B cell (primary cell): ENCODE measurements around the gene MAP10. TPM values are rescaled to one million over a fixed set of nuclear protein-coding genes. Genes with fewer than 3 reads are reported as not detected.

Experiments
- ATAC-seq: fragments of 200-7000 bp; cut with Tn5 transposase; one replicate; pipeline ENCODE4 v1.10.0; 2021; ENCODE audit warnings: low read depth, mild to moderate bottlenecking, moderate number of reproducible peaks, moderate library complexity
- CTCF ChIA-PET: fragments of 350-600 bp; sonication (Branson Sonifier 250); formaldehyde crosslinking; loops from one replicate; lab custom pipeline; 2021; ENCODE audit warnings: antibody characterized with exemption, inconsistent platforms; lab: Charles Lee
- POLR2A ChIA-PET: fragments of 350-600 bp; sonication (Branson Sonifier 250); formaldehyde crosslinking; loops from one replicate; lab custom pipeline; 2021; ENCODE audit warnings: antibody characterized with exemption; lab: Charles Lee
- DNase-seq: peaks from one replicate; pipeline ENCODE4 v3.0.0; 2013
- H2AFZ ChIP-seq: 2 replicates; pipeline ENCODE4 v1.6.1; 2012; ENCODE audit warnings: mild to moderate bottlenecking, low read depth, low read length; ENCODE audit not compliant: insufficient read depth, poor library complexity, severe bottlenecking
- H3K27ac ChIP-seq, 2 donors: 1 replicate in 1 of 2; 2 replicates in 1 of 2; pipeline ENCODE4 v1.5.1; 2012 to 2013; ENCODE audit warnings: low read length in 2 of 2, mild to moderate bottlenecking in 2 of 2, moderate library complexity in 1 of 2
- H3K27me3 ChIP-seq, 4 experiments: fragments of 200-600 bp in 1 of 4; sonication (generic) in 1 of 4; replicated peaks in 1 of 4; 1 replicate in 2 of 4; 2 replicates in 2 of 4; pipeline versions ENCODE4 v1.6.1 to v1.7.0; 2013 to 2016; ENCODE audit warnings: low read length in 3 of 4, mild to moderate bottlenecking in 2 of 4, mixed read lengths in 1 of 4, moderate library complexity in 1 of 4; ENCODE audit not compliant: insufficient read depth in 4 of 4, control insufficient read depth in 3 of 4; ENCODE audit errors: control extremely low read depth in 1 of 4
- H3K36me3 ChIP-seq, 2 experiments: replicated peaks in 1 of 2; 1 replicate in 1 of 2; 2 replicates in 1 of 2; pipeline versions ENCODE4 v1.6.1 to v1.7.1; 2013; ENCODE audit warnings: low read length in 1 of 2; ENCODE audit not compliant: insufficient read depth in 2 of 2, control insufficient read depth in 1 of 2; ENCODE audit errors: control extremely low read depth in 1 of 2, extremely low read depth in 1 of 2
- H3K4me1 ChIP-seq, 2 donors: fragments of 200-600 bp in 1 of 2; sonication (generic) in 1 of 2; 1 replicate in 1 of 2; 2 replicates in 1 of 2; pipeline versions ENCODE4 v1.5.1 to v1.6.1; 2013 to 2017; ENCODE audit warnings: low read length in 2 of 2; ENCODE audit not compliant: control insufficient read depth in 2 of 2, insufficient read depth in 2 of 2
- H3K4me2 ChIP-seq: replicated peaks from 2 replicates; pipeline ENCODE3; 2012; ENCODE audit warnings: mild to moderate bottlenecking, low read depth, low read length; ENCODE audit not compliant: poor library complexity, severe bottlenecking
- H3K4me3 ChIP-seq, 5 experiments: fragments of 200-600 bp in 1 of 5; sonication (generic) in 1 of 5; 1 replicate in 3 of 5; 2 replicates in 2 of 5; pipeline versions ENCODE4 v1.5.1 to v1.7.0; 2011 to 2016; ENCODE audit warnings: low read length in 4 of 5, mild to moderate bottlenecking in 4 of 5, low read depth in 2 of 5, control low read depth in 1 of 5, moderate library complexity in 1 of 5; ENCODE audit not compliant: insufficient read depth in 1 of 5; ENCODE audit errors: control extremely low read depth in 1 of 5, extremely low read depth in 1 of 5
- H3K79me2 ChIP-seq: fragments of 200-600 bp; sonication (generic); one replicate; pipeline ENCODE4 v1.6.0; 2016; ENCODE audit warnings: low read length; ENCODE audit not compliant: control insufficient read depth, insufficient read depth
- H3K9ac ChIP-seq: fragments of 200-600 bp; sonication (generic); 2 replicates; pipeline ENCODE4 v1.6.1; 2017; ENCODE audit warnings: mild to moderate bottlenecking, low read length, moderate library complexity
- H3K9me3 ChIP-seq, 3 donors: one replicate each; pipeline versions ENCODE4 v1.6.1 to v1.7.1; 2013; ENCODE audit warnings: low read length in 2 of 3; ENCODE audit not compliant: control insufficient read depth in 2 of 3, insufficient read depth in 1 of 3; ENCODE audit errors: control extremely low read depth in 1 of 3
- H4K20me1 ChIP-seq: 2 replicates; pipeline ENCODE4 v1.6.0; 2012; ENCODE audit warnings: mild to moderate bottlenecking, low read length; ENCODE audit not compliant: insufficient read depth, control insufficient read depth, poor library complexity, severe bottlenecking
- H3K27ac Mint-ChIP-seq: one replicate; pipeline ENCODE4 v1.8.0; 2021; ENCODE audit warnings: mixed read lengths
- H3K27me3 Mint-ChIP-seq: one replicate; pipeline ENCODE4 v1.8.0; 2021; ENCODE audit warnings: mixed read lengths
- H3K4me1 Mint-ChIP-seq: one replicate; pipeline ENCODE4 v1.8.0; 2021; ENCODE audit warnings: mixed read lengths
- H3K4me3 Mint-ChIP-seq: one replicate; pipeline ENCODE4 v1.8.0; 2021; ENCODE audit warnings: mixed read lengths
- H3K9me3 Mint-ChIP-seq: one replicate; pipeline ENCODE4 v1.8.0; 2022; ENCODE audit warnings: mixed read lengths; ENCODE audit not compliant: insufficient read depth
- CTCF ChIP-seq: fragments of 200-600 bp; IDR thresholded peaks from one replicate; pipeline ENCODE4 v1.8.0; 2022; ENCODE audit warnings: antibody characterized with exemption, mild to moderate bottlenecking
- EZH2 ChIP-seq: IDR thresholded peaks from 2 replicates; pipeline ENCODE4 v1.6.1; 2012; ENCODE audit warnings: borderline replicate concordance, low read depth, mild to moderate bottlenecking, moderate library complexity, low read length; ENCODE audit not compliant: insufficient read depth, poor library complexity, severe bottlenecking
- WGBS: methylation state at CpG from one replicate; pipeline ENCODE4 v1.1.5; 2013; ENCODE audit warnings: missing lambda C conversion rate; ENCODE audit not compliant: insufficient coverage; 5-methylcytosine and 5-hydroxymethylcytosine counted together
- intact Hi-C: fragments of 100-400 bp; cut with micrococcal nuclease; formaldehyde crosslinking; loops from one replicate; pipeline ENCODE4 v1.10.0; 2022
- polyA plus RNA-seq: library from polyadenylated mRNA; depleted of rRNA; stranded (reverse); fragments of >200 nt; gene quantifications from 2 replicates; pipeline ENCODE4 v1.2.3, GENCODE V29; 2012
- total RNA-seq, 2 donors: library from RNA; stranded (reverse); fragments of 120-200 nt in 1 of 2; gene quantifications; 1 replicate in 1 of 2; 2 replicates in 1 of 2; pipeline versions ENCODE4 v1.2.3 to v1.2.4, GENCODE V29; 2013 to 2022

The MAP10 gene
- total and polyA plus RNA-seq, 2 donors (not counting 1 experiment from before 2014, with no cell fraction given) = 0.60 to 1.9 TPM

DNA sequence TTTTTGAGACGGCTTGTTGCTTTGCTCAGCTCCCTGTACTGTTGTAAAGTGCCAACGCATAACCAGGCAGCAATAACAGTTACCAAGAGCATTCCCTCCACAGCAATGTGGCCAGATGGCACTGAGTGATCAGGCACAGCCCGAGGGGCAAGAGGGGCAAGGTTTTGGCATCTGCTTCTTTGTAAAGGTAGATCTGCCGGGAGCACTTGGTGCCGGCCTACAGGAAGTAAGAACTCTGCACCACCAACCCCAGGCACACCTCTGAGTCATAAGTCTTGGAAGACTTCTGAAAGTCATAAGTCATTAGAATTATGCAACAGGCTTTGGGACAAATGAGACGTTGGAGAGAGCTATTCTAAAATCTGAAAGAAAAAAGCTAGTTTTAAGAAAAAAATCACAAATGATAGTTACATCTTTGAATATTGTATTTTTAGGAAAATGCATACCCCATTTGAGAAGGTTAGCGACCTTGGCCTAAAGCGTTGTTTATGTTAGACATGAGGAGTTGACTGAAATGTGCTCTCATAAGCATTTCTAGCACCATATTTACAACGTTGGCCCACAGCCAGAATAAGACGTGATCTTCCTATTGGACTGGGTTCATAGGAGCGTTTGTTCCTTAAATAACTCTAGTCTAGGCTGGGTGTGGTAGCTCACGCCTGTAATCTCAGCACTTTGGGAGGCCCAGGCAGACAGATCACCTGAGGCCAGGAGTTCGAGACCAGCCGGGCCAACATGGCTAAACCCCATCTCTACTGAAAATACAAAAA, 37.7 kb upstream of the MAP10 start:
- H3K4me1 ChIP-seq = no peaks in the 10 kb centered on the region
- intact Hi-C loops = no loop called here
- Mint-ChIP-seq H3K9me3 (no peaks in the 10 kb centered on the region), H3K27me3 (peaks cover 3% of the 10 kb centered on the region), H3K4me1 (no peaks in the 10 kb centered on the region), H3K27ac (no peak overlapping the region), H3K4me3 (no peak overlapping the region)
- no peak overlapping the region for H3K27ac ChIP-seq
- ChIA-PET CTCF (no interaction called here), POLR2A (no interaction called here)
- H3K27me3 ChIP-seq = peaks cover 0 to 4% (median 0%) of the 10 kb centered on the region in 4 experiments
- no peak for DNase-seq
- H4K20me1 ChIP-seq = no peaks in the 10 kb centered on the region
- H3K79me2 ChIP-seq = no peaks in the 10 kb centered on the region
- H3K9ac ChIP-seq = no peak overlapping the region
- no peaks in the 10 kb centered on the region for H3K36me3 ChIP-seq
- H3K9me3 ChIP-seq = peaks cover 0 to 4% (median 0%) of the 10 kb centered on the region in 3 donors
- 100% methylated on average over 3 of the region's 14 CpGs for WGBS
- no peak overlapping the region for H2AFZ ChIP-seq
- ATAC-seq = no peak
- H3K4me3 ChIP-seq = no peak overlapping the region
- no peak overlapping the region for H3K4me2 ChIP-seq
- TF ChIP-seq EZH2 = no peak
- no peak for TF ChIP-seq CTCF

GRCh38 chr1:232768793-232769192, 36.4 kb upstream of the MAP10 start:
- CTCF ChIA-PET = no interaction called here
- no peak for TF ChIP-seq EZH2
- no peak for TF ChIP-seq CTCF

More at GRCh38 chr1:232768793-232769192, 36.4 kb upstream of the MAP10 start:
- Histone ChIP-seq H3K4me2 (no peak overlapping the region), H3K4me3 (no peak overlapping the region), H3K9me3 (peaks cover 0 to 4% (median 0%) of the 10 kb centered on the region in 3 donors), H4K20me1 (no peaks in the 10 kb centered on the region), H3K4me1 (no peaks in the 10 kb centered on the region), H3K27me3 (peaks cover 0 to 4% (median 0%) of the 10 kb centered on the region in 4 experiments), H3K9ac (no peak overlapping the region), H3K27ac (no peak overlapping the region), H3K79me2 (no peaks in the 10 kb centered on the region), H2AFZ (no peak overlapping the region), H3K36me3 (no peaks in the 10 kb centered on the region)
- Mint-ChIP-seq H3K9me3 (no peaks in the 10 kb centered on the region), H3K4me1 (no peaks in the 10 kb centered on the region), H3K27me3 (no peaks in the 10 kb centered on the region), H3K4me3 (no peak overlapping the region), H3K27ac (no peak overlapping the region)
- intact Hi-C loops = no loop called here
- ATAC-seq (no peak), DNase-seq (no peak)
- POLR2A ChIA-PET = no interaction called here
- WGBS = 95% methylated on average over 2 of the region's 2 CpGs
